ENCODE data around the gene OR52E5. TPM values are rescaled to one million over a fixed set of nuclear protein-coding genes. Genes with fewer than 3 reads are reported as not detected.

Gene OR52E5
- total and polyA plus RNA-seq, 2 of the 13 experiments (the other 11 are each of a cell fraction or from before 2014, with no cell fraction given): not detected

DNA sequence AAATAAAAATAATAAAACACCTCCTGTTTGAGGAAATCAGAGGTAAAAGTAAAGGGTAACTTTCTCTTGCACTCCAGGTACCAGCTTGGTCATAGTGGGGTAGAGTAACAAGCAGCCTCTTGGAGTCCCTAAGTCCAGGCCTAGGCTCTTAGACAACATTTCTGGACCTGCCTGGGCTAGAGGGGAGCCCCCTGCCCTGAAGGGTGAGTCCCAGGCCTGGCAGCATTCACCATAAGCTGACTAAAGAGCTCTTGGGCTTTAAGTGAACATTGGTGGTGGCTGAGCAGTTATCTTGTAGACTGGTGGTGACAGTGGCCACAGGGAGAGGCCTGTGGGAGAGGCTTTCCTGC lies 30.4 kb downstream of the OR52E5 start:
- Histone ChIP-seq H3K36me3 (replicated peaks in 1 of 2; ENCODE audit: control insufficient read depth in 1 of 2, insufficient read depth in 2 of 2, low read length in 2 of 2) (no peaks in the 10 kb centered on the region), H2AFZ (ENCODE audit: low read length) (no peak overlapping the region), H3K4me3 (replicated peaks in 1 of 3; ENCODE audit: insufficient read depth in 1 of 3, low read depth in 2 of 3, low read length in 3 of 3) (no peak overlapping the region), H3K4me2 (ENCODE audit: low read depth, low read length) (no peak overlapping the region), H3K9ac (ENCODE audit: insufficient read depth, low read depth, low read length) (no peak overlapping the region), H3K4me1 (ENCODE audit: insufficient read depth, low read length) (no peaks in the 10 kb centered on the region), H3K27me3 (ENCODE audit: control insufficient read depth in 1 of 2, insufficient read depth in 2 of 2, low read length in 2 of 2) (no peaks in the 10 kb centered on the region), H3K27ac (ENCODE audit: extremely low read length, insufficient read depth, low read length) (no peak overlapping the region), H4K20me1 (ENCODE audit: insufficient read depth, low read length) (no peaks in the 10 kb centered on the region), H3K79me2 (ENCODE audit: insufficient read depth, low read length) (no peaks in the 10 kb centered on the region), H3K9me3 (ENCODE audit: low read length) (no peaks in the 10 kb centered on the region)
- TF ChIP-seq ZBTB21 (CRISPR knock-in tag; IDR thresholded peaks at IDR 0.05) (no peak), CCDC6 (CRISPR knock-in tag; IDR thresholded peaks at IDR 0.05) (no peak), SOX5 (CRISPR knock-in tag; IDR thresholded peaks at IDR 0.05; ENCODE audit: borderline replicate concordance) (no peak), ZNF552 (CRISPR knock-in tag; IDR thresholded peaks at IDR 0.05; ENCODE audit: borderline replicate concordance) (no peak), ZNF263 (CRISPR knock-in tag; IDR thresholded peaks at IDR 0.05) (no peak), ZZZ3 (CRISPR knock-in tag; IDR thresholded peaks at IDR 0.05; ENCODE audit: borderline replicate concordance) (no peak), ZNF256 (CRISPR knock-in tag; conservative IDR thresholded peaks at IDR 0.05) (no peak), AKAP8 (CRISPR knock-in tag; IDR thresholded peaks at IDR 0.05) (no peak)
- TF ChIP-seq, protein P1, sequence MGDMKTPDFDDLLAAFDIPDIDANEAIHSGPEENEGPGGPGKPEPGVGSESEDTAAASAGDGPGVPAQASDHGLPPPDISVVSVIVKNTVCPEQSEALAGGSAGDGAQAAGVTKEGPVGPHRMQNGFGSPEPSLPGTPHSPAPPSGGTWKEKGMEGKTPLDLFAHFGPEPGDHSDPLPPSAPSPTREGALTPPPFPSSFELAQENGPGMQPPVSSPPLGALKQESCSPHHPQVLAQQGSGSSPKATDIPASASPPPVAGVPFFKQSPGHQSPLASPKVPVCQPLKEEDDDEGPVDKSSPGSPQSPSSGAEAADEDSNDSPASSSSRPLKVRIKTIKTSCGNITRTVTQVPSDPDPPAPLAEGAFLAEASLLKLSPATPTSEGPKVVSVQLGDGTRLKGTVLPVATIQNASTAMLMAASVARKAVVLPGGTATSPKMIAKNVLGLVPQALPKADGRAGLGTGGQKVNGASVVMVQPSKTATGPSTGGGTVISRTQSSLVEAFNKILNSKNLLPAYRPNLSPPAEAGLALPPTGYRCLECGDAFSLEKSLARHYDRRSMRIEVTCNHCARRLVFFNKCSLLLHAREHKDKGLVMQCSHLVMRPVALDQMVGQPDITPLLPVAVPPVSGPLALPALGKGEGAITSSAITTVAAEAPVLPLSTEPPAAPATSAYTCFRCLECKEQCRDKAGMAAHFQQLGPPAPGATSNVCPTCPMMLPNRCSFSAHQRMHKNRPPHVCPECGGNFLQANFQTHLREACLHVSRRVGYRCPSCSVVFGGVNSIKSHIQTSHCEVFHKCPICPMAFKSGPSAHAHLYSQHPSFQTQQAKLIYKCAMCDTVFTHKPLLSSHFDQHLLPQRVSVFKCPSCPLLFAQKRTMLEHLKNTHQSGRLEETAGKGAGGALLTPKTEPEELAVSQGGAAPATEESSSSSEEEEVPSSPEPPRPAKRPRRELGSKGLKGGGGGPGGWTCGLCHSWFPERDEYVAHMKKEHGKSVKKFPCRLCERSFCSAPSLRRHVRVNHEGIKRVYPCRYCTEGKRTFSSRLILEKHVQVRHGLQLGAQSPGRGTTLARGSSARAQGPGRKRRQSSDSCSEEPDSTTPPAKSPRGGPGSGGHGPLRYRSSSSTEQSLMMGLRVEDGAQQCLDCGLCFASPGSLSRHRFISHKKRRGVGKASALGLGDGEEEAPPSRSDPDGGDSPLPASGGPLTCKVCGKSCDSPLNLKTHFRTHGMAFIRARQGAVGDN (CRISPR knock-in tag; IDR thresholded peaks at IDR 0.05): no peak
- TF ChIP-seq, protein P2, sequence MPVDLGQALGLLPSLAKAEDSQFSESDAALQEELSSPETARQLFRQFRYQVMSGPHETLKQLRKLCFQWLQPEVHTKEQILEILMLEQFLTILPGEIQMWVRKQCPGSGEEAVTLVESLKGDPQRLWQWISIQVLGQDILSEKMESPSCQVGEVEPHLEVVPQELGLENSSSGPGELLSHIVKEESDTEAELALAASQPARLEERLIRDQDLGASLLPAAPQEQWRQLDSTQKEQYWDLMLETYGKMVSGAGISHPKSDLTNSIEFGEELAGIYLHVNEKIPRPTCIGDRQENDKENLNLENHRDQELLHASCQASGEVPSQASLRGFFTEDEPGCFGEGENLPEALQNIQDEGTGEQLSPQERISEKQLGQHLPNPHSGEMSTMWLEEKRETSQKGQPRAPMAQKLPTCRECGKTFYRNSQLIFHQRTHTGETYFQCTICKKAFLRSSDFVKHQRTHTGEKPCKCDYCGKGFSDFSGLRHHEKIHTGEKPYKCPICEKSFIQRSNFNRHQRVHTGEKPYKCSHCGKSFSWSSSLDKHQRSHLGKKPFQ (CRISPR knock-in tag; IDR thresholded peaks at IDR 0.05; ENCODE audit: insufficient replicate concordance): no peak
- TF ChIP-seq, protein P3, sequence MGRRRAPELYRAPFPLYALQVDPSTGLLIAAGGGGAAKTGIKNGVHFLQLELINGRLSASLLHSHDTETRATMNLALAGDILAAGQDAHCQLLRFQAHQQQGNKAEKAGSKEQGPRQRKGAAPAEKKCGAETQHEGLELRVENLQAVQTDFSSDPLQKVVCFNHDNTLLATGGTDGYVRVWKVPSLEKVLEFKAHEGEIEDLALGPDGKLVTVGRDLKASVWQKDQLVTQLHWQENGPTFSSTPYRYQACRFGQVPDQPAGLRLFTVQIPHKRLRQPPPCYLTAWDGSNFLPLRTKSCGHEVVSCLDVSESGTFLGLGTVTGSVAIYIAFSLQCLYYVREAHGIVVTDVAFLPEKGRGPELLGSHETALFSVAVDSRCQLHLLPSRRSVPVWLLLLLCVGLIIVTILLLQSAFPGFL (CRISPR knock-in tag; IDR thresholded peaks at IDR 0.05): no peak
- BruUV-seq (replicated peaks): no TSS peak
- no peak for FAIRE-seq
- ATAC-seq: no peak
- ChIA-PET POLR2A (no interaction called here), CTCF (ENCODE audit: low intra/inter-chr PET ratio, low total read pairs) (no interaction called here)
- intact Hi-C loops (cut with micrococcal nuclease; ENCODE audit: unreplicated experiment): no loop called here
- in situ Hi-C loops (cut with HindIII; ENCODE audit: extremely low pct_ligation_motif_present, low pct_unique_long_range_greater_than_20kb): no loop called here
- no peak for DNase-seq (ENCODE audit: low spot score)

All from HepG2 (cell line).